ENCODE measurements around the gene NBAS.
A peak's percentile ranks its signal among the peaks of the same experiment; 100 is the strongest.
"Not testable (repeated sequence)": the region's sequence is repeated elsewhere in the genome, so short reads cannot be mapped to it uniquely, and the experiment has no call there.

NBAS gene

DNA sequence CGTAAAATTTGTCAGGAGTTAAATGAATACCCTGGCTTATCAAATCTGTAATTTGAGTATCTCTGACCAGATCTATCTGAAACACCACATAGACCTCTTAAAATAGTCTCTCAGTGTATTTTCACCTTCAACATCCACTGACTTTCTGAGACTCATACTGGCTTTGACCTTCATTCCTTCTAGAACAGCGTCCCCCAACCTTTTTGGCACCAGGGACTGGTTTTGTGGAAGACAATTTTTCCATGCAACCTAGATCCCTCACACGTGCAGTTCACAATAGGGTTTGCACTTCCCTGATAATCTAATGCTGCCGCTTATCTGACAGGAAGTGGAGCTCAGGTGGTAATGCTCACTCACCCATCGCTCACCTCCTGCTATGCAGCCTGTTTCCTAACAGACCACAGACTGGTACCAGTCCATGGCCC is 3.2 kb downstream of the NBAS start:
- DNase-seq = no peak

DNA sequence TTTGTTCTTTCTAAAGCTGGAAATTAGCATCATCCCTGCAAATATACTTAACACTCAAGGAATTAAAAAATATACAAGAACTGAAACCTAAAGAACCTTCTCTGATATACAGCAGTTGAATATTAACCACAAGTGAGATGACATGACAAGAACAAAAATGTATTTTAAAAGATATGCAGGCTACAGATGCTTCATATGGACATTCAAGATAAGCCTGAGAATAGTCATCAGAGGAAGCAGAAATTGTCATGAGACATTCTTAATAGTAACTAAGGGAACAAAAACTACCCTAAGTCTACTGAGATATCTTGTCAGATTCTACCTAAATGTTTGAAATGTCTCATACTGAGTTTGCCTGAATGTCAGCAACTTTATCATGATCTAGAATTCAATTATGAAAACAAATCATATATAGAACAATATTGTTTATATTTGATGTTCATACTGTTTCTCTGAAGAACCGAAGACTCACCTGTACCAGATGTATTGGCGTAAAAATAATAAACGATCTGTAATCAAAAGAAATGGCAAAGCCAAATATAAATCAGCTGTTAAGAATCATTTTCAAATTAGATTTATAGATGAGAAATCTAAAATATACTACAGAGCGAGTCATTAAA is 4.7 kb downstream of the NBAS start:
- no peak for DNase-seq

DNA sequence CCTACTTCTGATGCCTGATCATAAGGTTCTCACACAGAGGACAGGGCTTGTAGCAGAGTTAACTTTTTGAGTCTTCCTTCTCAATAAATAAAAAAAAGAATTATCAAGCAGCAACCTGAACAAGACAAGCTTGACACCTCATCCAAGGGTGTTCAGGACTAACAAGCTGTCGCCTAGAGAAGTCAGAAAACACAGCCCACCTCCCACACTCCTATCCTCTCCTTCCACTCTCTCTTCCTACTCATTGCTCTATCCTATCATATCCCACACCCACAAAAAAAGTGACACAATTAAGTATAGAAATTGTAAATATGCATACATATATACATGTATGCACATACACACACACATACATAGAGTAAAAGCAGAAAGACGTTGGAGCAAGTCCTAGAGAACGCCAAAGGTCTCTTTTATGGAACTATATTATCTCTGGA is 5.4 kb downstream of the NBAS start:
- DNase-seq = no peak

DNA sequence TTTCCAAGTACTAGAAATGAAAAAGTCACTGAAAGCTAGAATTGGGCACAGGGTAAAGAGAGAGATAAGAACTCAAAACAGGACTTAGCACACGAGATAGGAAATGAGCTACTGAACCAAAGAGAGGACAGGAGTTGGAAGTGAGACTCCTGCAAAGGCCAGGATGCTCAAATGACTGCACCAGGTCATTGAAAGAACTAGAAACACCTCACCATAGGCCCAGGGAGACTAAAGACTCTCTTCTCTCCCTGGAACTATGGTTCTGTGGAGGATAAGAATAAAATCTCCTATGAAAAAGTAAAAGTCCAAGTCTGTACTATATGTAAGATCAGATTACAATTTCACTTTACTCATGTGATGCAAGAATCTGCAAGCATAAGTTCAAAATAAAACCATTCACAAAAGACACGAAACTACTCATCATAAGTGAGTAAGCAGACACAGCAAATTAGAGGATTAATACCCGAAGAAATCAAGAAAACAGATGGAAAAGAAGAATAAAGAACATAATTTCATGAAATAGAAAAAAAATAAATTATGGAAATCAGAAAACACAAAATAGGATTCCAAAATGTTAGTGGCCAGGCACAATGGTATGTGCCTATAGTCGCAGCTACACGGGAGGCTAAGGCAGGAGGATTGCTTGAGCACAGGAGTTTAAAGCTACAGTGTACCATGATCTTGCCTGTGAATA is 6.5 kb downstream of the NBAS start:
- DNase-seq = no peak

DNA sequence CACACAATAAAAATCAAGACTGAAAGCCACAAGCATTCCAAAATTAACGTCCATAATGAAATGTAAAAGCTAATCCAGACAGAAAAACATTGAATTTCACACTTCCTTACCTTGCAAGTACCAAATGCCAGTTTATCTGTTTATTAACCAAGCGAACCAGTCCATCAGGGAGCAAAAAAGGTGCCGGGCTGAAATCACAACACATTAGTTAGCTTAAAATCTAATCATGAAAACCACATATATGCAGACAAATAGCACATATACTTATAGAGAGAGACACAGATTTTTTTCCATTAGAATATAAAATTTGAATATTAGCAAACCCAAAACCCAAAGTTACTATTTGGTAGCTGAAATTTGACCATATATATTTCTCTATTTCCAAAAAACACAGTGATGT is 7.2 kb downstream of the NBAS start:
- no peak for DNase-seq

GRCh38 chr2:15553519-15553918 is 7.6 kb downstream of the NBAS start:
- no peak for DNase-seq

GRCh38 chr2:15548974-15549373 is 12.2 kb downstream of the NBAS start:
- no peak for DNase-seq

DNA sequence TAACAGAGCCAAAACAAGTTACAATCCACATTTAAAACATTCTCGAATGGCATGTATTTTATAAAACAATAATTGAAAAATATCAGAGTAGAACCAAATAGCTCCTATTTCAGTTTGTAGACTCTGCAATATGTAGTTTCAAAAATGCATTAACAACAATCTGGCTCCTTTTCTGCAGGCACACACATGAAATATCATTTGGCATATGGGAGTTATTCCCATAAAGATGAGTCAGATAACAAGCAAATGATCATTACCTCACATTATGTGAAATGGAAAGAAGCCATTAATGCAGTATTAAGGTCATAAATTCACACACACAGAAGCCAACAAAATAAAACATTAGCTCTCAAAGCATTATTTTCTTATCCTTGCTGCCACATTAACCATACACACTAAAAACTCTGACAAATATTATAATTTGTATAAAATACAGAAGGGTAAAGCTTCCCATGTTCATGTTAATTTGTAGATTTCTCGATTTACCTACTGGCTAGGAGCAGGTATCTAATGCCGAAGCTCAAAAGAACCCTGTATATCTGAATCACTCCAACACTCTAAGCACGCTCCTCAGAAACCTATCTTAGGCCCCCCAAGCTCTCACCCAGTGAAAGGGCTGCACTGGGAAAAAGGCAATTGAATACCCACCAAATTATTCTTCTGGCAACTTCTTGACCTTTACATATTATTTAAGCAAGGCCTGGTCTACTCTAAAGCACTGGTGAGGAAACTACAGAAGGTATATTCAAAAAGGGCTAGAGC is 13.8 kb downstream of the NBAS start:
- peak; percentile 76 for DNase-seq

- DNase-seq = peak; percentile 53
Observed at GRCh38 chr2:15546297-15547098, 14.6 kb downstream of the NBAS start.

GRCh38 chr2:15544227-15544626 is 16.9 kb downstream of the NBAS start:
- no peak for DNase-seq

DNA sequence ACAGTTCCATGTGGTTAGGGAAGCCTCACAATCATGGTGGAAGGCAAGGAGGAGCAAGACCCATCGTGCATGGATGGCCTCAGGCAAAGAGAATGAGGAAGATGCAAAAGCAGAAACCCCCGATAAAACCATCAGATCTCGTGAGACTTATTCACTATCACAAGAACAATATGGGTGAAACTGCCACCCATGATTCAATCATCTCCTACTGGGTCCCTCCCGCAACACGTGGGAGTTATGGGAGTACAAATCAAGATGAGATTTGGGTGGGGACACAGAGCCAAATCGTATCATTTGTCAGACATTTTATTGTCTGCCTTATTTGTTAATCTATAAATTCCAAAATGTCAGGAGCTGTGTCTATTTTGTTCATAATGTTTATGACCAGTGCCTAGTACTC is 17.6 kb downstream of the NBAS start:
- no peak for DNase-seq

GRCh38 chr2:15543053-15543452 is 18.1 kb downstream of the NBAS start:
- no peak for DNase-seq

- DNase-seq = not testable (repeated sequence)
Observed at GRCh38 chr2:15542269-15542668, 18.9 kb downstream of the NBAS start.

GRCh38 chr2:15540523-15540922 is 20.6 kb downstream of the NBAS start:
- not testable (repeated sequence) for DNase-seq

DNA sequence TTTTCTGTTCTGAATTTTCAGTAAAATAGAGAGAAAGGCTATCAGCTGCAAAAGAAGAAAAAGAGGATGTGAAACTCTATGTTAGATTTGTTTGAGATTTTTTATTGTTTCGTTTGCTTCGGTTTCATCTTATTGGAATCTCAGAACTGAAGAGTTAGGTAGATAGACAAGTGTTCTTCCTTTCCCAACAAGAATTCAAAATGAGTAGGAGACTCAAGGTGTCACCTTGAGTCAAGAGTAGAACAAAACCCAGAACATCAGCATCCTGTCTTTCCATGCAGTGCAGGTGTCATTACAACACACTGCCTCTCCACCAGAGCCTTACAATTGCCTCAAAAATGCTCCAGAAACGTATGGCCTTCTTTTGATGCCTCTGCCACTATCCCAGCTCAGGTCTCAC is 21.1 kb downstream of the NBAS start:
- DNase-seq = no peak

GRCh38 chr2:15538792-15539191 is 22.3 kb downstream of the NBAS start:
- no peak for DNase-seq

- no peak for DNase-seq
Observed at GRCh38 chr2:15533860-15534480, 27.2 kb downstream of the NBAS start.

GRCh38 chr2:15532996-15533395 is 28.1 kb downstream of the NBAS start:
- DNase-seq = no peak

GRCh38 chr2:15531095-15531854 is 29.9 kb downstream of the NBAS start:
- no peak for DNase-seq

DNA sequence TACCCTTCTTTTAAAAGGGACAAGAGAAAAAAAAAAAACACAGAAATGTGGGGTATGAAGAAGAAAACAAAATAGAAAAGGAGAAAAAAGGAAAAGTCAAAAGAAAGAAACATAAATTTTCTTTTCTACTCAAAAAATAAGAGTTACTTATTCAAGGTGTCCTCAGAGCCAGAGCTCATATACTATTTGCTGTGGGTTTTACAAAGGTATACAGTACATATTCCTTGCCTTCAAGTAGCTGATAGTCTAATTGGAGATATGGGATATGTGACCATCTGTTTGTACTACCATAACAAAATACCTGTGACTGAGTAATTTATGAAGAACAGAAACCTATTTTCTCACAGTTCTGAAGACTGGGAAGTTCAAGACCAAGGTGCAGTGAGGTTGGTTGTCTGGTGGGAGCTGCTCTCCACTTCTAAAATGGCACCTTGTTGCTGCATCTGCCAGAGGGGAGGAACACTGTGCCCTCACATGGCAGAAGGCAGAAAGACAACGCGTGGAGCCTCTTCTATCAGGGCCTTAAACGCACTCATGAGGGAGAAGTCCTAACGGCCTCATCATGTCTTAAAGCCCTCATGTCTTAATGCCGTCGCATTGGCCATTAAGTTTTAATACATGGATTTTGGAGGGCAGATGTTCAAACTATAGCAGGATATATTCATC is 33.9 kb downstream of the NBAS start:
- no peak for DNase-seq

- no peak for DNase-seq
Observed at GRCh38 chr2:15521641-15522181, 39.4 kb downstream of the NBAS start.

Data from NCI-H1694 (cell line).